Kidney epithelial cell (primary cell): ENCODE measurements around the gene TEAD2. TPM values are rescaled to one million over a fixed set of nuclear protein-coding genes. Genes with fewer than 3 reads are reported as not detected.
"Not testable (repeated sequence)": the region's sequence is repeated elsewhere in the genome, so short reads cannot be mapped to it uniquely, and the experiment has no call there.

Source experiments
- DNase-seq: peaks from one replicate; pipeline ENCODE4 v3.0.0-alpha.2; 2010; ENCODE audit warnings: low read depth
- H3K27me3 ChIP-seq: 2 replicates; pipeline ENCODE4 v1.6.0; 2011; ENCODE audit warnings: low read length; ENCODE audit not compliant: control insufficient read depth, insufficient read depth
- H3K36me3 ChIP-seq: 2 replicates; pipeline ENCODE4 v1.5.1; 2011; ENCODE audit warnings: low read length; ENCODE audit not compliant: control insufficient read depth, insufficient read depth
- H3K4me3 ChIP-seq: 2 replicates; pipeline ENCODE4 v1.5.1; 2011; ENCODE audit warnings: low read depth, mild to moderate bottlenecking, control low read depth, low read length
- total RNA-seq: library from RNA; depleted of rRNA; stranded (reverse); fragments of >200 nt; gene quantifications from 2 replicates; pipeline ENCODE4 v1.2.3, GENCODE V29; 2015
- TF ChIP-seq, protein P1 (sequence below): IDR thresholded peaks from 2 replicates; pipeline ENCODE4 v1.5.1; 2011; ENCODE audit warnings: mild to moderate bottlenecking, moderate library complexity, low read length, control low read depth, inconsistent platforms; ENCODE audit not compliant: insufficient read depth, poor library complexity, severe bottlenecking

Gene TEAD2
- total RNA-seq, 1 donor from 2014 or later: 52.6 TPM

- Histone ChIP-seq H3K36me3 (no peaks in the 10 kb centered on the region), H3K27me3 (peaks cover 10% of the 10 kb centered on the region), H3K4me3 (no peak overlapping the region)
- no peak for DNase-seq
- TF ChIP-seq, protein P1, sequence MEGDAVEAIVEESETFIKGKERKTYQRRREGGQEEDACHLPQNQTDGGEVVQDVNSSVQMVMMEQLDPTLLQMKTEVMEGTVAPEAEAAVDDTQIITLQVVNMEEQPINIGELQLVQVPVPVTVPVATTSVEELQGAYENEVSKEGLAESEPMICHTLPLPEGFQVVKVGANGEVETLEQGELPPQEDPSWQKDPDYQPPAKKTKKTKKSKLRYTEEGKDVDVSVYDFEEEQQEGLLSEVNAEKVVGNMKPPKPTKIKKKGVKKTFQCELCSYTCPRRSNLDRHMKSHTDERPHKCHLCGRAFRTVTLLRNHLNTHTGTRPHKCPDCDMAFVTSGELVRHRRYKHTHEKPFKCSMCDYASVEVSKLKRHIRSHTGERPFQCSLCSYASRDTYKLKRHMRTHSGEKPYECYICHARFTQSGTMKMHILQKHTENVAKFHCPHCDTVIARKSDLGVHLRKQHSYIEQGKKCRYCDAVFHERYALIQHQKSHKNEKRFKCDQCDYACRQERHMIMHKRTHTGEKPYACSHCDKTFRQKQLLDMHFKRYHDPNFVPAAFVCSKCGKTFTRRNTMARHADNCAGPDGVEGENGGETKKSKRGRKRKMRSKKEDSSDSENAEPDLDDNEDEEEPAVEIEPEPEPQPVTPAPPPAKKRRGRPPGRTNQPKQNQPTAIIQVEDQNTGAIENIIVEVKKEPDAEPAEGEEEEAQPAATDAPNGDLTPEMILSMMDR: no peak
Measured at GRCh38 chr19:49333811-49334288, 28.4 kb downstream of the TEAD2 start.

DNA sequence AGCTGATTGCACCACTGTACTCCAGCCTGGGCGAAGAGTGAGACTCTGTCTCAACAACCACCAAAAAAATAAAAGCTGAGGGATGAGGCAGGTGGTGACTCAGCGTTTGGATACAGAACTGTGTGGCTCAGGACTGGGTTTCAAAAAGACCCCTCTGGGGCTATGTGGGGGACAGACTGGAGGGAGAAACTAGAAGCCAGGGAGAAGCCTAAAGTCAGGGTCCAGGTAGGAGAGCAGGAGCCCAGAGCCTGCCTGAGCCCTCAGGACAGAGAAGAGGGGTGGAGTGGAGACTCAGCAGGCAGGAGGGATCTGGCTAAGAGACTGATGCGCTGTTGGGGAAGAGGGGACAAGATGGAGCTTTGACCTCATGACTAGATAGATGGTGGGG, 28.8 kb downstream of the TEAD2 start:
- H3K27me3 ChIP-seq: peaks cover 7% of the 10 kb centered on the region
- DNase-seq: no peak
- H3K36me3 ChIP-seq: no peaks in the 10 kb centered on the region
- H3K4me3 ChIP-seq: no peak overlapping the region
- TF ChIP-seq, protein P1: no peak

DNA sequence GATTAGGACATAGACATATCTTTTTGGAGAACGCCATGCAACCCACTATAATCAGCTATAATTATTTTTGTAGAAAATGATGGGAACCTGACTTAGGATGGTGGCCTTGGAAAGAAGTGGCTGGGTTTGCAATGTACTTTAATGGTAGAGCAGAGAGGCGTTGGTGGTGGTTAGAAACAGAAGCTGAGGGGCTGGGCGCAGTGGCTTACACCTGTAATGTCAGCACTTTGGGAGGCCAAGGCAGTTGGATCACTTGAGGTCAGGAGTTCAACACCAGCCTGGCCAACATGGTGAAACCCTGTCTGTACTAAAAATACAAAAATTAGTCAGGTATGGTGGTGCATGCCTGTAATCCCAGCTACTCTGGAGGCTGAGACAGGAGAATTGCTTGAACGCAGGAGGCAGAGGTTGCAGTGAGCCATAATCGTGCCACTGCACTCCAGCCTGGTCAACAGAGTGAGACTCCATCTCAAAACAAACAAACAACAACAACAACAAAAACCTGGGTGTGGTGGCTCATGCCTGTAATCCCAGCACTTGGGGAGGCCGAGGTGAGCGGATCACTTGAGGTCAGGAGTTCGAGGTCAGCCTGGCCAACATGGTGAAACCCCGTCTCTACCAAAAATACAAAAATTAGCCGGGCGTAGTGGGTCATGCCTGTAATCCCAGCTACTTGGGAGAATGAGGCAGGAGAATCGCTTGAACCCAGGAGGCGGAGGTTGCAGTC, 29.4 kb downstream of the TEAD2 start:
- not testable (repeated sequence) for DNase-seq

DNA sequence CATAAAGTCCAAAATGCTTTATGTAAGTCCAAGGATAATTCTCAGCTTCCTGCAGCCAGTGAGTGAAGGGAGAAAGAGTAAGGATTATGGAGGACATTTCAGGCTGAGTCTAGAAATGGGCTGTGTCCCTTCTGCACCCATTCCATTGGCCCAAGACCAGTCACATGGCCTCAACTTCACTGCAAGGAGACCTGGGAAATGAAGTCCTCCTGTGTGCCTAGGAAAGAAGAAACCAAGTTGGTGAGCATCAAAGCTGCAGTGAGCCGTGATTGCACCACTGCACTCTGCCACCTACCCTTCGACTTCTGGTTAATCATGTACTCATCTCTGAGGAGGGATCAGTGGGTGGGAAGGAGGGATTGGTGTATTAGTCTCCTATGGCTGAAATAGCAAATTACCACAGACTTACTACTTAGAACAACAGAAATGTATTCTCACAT, 30.6 kb downstream of the TEAD2 start:
- Histone ChIP-seq H3K27me3 (no peaks in the 10 kb centered on the region), H3K36me3 (no peaks in the 10 kb centered on the region), H3K4me3 (no peak overlapping the region)
- peak; percentile 72 for DNase-seq
- TF ChIP-seq, protein P1: no peak

More for the DNA sequence above, 29.4 kb downstream of the TEAD2 start:
- not testable (repeated sequence) for H3K27me3 ChIP-seq, H3K36me3 ChIP-seq, H3K4me3 ChIP-seq

DNA sequence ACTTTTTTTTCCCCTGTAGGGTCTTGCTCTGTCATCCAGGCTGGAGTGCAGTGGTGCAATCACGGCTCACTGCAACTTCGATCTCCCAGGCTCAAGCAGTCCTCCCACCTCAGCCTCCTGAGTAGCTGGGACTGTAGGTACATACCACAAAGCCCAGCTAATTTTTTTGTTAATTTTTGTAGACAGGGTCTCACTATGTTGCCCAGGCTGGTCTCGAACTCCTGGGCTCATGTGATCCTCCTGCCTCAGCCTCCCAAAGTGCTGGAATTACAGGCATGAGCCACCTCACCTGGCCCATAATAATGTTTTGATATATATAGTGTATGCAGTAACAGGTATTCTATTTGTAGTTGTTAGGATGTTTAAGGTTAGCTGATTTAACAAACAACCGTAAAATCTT, 31.0 kb downstream of the TEAD2 start:
- not testable (repeated sequence) for DNase-seq, H3K36me3 ChIP-seq, H3K27me3 ChIP-seq

GRCh38 chr19:49328741-49329140, 33.5 kb downstream of the TEAD2 start:
- DNase-seq: no peak
- TF ChIP-seq, protein P1: no peak
- Histone ChIP-seq H3K4me3 (no peak overlapping the region), H3K27me3 (no peaks in the 10 kb centered on the region), H3K36me3 (no peaks in the 10 kb centered on the region)

More for the DNA sequence above, 31.0 kb downstream of the TEAD2 start:
- H3K4me3 ChIP-seq: not testable (repeated sequence)
